Tibial artery (tissue), 4 donors: Measurements from ENCODE around the gene MACROD2.

Source experiments
- DNase-seq, 2 donors: peaks; one replicate each; pipeline ENCODE4 v3.0.0-alpha.2; 2019
- H3K27ac ChIP-seq, 2 donors: fragments of 200-600 bp; sonication (generic) in 1 of 2; 1 replicate in 1 of 2; 2 replicates in 1 of 2; pipeline ENCODE4 v1.5.1; 2018 to 2019; ENCODE audit warnings: mild to moderate bottlenecking in 1 of 2
- H3K27me3 ChIP-seq, 2 donors: fragments of 200-600 bp; sonication (generic) in 1 of 2; one replicate each; pipeline versions ENCODE4 v1.5.1 to v1.6.0; 2016 to 2019
- H3K36me3 ChIP-seq, 3 donors: fragments of 200-600 bp; sonication (generic) in 2 of 3; one replicate each; pipeline ENCODE4 v1.5.1; 2016 to 2019; ENCODE audit warnings: mild to moderate bottlenecking in 2 of 3
- H3K4me1 ChIP-seq, 4 donors: fragments of 200-600 bp; sonication (generic) in 2 of 4; 1 replicate in 3 of 4; 2 replicates in 1 of 4; pipeline ENCODE4 v1.5.1; 2016 to 2019
- H3K4me3 ChIP-seq, 2 donors: fragments of 200-600 bp; sonication (generic) in 1 of 2; 1 replicate in 1 of 2; 2 replicates in 1 of 2; pipeline ENCODE4 v1.5.1; 2018 to 2019; ENCODE audit warnings: mild to moderate bottlenecking in 2 of 2
- H3K9me3 ChIP-seq, 3 donors: fragments of 200-600 bp; sonication (generic) in 1 of 3; one replicate each; pipeline ENCODE4 v1.5.1; 2016 to 2019
- intact Hi-C: fragments of 100-400 bp; cut with DNase I; formaldehyde crosslinking; loops from one replicate; pipeline ENCODE4 v1.15.0; 2023; ENCODE audit warnings: low total_unique reads
- TF ChIP-seq, protein P1 (sequence below), 2 experiments: fragments of 200-600 bp in 1 of 2; fragments of 450-650 bp in 1 of 2; IDR thresholded peaks; one replicate each; pipeline ENCODE4 v1.5.1; 2017 to 2019; ENCODE audit warnings: antibody characterized with exemption in 2 of 2, mild to moderate bottlenecking in 1 of 2, moderate library complexity in 1 of 2

Gene MACROD2

GRCh38 chr20:15205028-15205427 lies 1209.7 kb downstream of the MACROD2 start:
- Histone ChIP-seq H3K4me3 (no peak overlapping the region), H3K9me3 (no peaks in the 10 kb centered on the region), H3K27me3 (no peaks in the 10 kb centered on the region), H3K36me3 (no peaks in the 10 kb centered on the region), H3K27ac (no peak overlapping the region), H3K4me1 (no peaks in the 10 kb centered on the region)
- no peak for DNase-seq
- intact Hi-C loops: no loop called here
- TF ChIP-seq, protein P1, sequence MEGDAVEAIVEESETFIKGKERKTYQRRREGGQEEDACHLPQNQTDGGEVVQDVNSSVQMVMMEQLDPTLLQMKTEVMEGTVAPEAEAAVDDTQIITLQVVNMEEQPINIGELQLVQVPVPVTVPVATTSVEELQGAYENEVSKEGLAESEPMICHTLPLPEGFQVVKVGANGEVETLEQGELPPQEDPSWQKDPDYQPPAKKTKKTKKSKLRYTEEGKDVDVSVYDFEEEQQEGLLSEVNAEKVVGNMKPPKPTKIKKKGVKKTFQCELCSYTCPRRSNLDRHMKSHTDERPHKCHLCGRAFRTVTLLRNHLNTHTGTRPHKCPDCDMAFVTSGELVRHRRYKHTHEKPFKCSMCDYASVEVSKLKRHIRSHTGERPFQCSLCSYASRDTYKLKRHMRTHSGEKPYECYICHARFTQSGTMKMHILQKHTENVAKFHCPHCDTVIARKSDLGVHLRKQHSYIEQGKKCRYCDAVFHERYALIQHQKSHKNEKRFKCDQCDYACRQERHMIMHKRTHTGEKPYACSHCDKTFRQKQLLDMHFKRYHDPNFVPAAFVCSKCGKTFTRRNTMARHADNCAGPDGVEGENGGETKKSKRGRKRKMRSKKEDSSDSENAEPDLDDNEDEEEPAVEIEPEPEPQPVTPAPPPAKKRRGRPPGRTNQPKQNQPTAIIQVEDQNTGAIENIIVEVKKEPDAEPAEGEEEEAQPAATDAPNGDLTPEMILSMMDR (IDR thresholded peaks at IDR 0.05): no peak

GRCh38 chr20:15205719-15206118 lies 1210.4 kb downstream of the MACROD2 start:
- Histone ChIP-seq H3K27ac (no peak overlapping the region), H3K9me3 (no peaks in the 10 kb centered on the region), H3K36me3 (no peaks in the 10 kb centered on the region), H3K27me3 (no peaks in the 10 kb centered on the region), H3K4me1 (no peaks in the 10 kb centered on the region), H3K4me3 (no peak overlapping the region)
- intact Hi-C loops: no loop called here
- DNase-seq: no peak
- TF ChIP-seq, protein P1 (IDR thresholded peaks at IDR 0.05): no peak

DNA sequence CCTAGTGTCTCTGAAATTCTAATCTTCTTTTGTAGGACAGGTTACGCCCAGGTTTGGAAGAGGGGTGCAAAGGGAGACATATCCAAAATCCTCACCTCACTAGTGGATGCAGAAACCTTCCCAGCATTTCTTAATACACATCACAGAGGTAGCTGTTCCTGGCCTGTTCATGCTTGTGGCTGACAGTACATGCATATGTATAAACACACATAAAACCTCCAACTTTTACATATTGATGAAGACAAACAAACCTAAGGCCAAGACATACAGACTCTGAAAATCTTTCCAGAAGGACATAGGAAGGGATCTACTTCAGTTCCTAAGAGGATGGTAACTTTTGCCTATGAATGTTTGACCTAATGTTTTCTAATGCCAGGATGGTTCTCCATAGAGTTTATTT lies 1214.2 kb downstream of the MACROD2 start:
- DNase-seq: no peak
- no peaks in the 10 kb centered on the region for H3K36me3 ChIP-seq
- no peaks in the 10 kb centered on the region for H3K9me3 ChIP-seq
- no peak overlapping the region for H3K27ac ChIP-seq
- TF ChIP-seq, protein P1 (IDR thresholded peaks at IDR 0.05): no peak
- H3K4me3 ChIP-seq: no peak overlapping the region
- H3K4me1 ChIP-seq: no peaks in the 10 kb centered on the region
- no peaks in the 10 kb centered on the region for H3K27me3 ChIP-seq
- intact Hi-C loops: no loop called here

- Histone ChIP-seq H3K4me3 (no peak overlapping the region), H3K27ac (no peak overlapping the region), H3K4me1 (no peaks in the 10 kb centered on the region), H3K27me3 (no peaks in the 10 kb centered on the region), H3K9me3 (no peaks in the 10 kb centered on the region), H3K36me3 (no peaks in the 10 kb centered on the region)
- TF ChIP-seq, protein P1 (IDR thresholded peaks at IDR 0.05): no peak
- DNase-seq: no peak
- intact Hi-C loops: no loop called here
Measured at GRCh38 chr20:15214051-15214450, 1218.7 kb downstream of the MACROD2 start.

DNA sequence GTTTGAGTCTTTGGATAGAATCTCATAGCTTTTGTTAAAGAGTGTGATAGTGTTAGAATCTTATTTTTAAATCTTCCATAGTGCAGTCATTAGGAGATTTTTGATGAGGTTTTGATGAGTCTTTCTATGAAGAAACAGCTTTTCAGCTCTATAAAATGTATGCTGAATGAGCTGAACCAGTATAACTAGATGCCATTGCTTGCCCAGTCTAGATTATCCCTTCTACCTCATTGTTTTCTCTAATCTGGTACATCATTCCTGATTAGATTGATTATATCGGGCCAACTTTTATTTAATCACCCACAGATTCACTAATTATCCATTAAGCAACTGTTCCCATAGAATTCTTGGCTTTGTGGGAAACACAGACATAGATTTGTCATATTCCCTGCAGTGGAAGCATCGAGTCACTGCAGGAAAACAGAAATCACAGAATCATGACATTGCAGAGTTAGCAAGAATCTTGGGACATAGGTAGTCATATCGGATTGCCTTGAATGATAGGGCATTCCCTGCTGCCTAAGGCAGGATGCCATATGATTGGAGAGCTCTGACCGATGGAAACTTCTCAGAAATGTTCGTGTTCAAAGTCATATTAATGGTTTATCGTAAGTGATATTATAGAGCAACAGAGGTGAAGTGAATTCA lies 1224.8 kb downstream of the MACROD2 start:
- intact Hi-C loops: no loop called here
- Histone ChIP-seq H3K27me3 (no peaks in the 10 kb centered on the region), H3K4me3 (no peak overlapping the region), H3K4me1 (no peaks in the 10 kb centered on the region), H3K9me3 (no peaks in the 10 kb centered on the region), H3K36me3 (no peaks in the 10 kb centered on the region), H3K27ac (no peak overlapping the region)
- DNase-seq: no peak
- TF ChIP-seq, protein P1 (IDR thresholded peaks at IDR 0.05): no peak
